Stomach (tissue), 9 donors: ENCODE measurements around the gene ITPR1. TPM values are rescaled to one million over a fixed set of nuclear protein-coding genes. Genes with fewer than 3 reads are reported as not detected.

Experiments
- DNase-seq, 2 donors: peaks; one replicate each; pipeline versions ENCODE4 v3.0.0 to v3.0.0-alpha.2; 2013 to 2019
- H3K27ac ChIP-seq, 5 donors: fragments of 200-600 bp in 4 of 5; sonication (generic) in 4 of 5; one replicate each; pipeline ENCODE4 v1.5.1; 2013 to 2019; ENCODE audit warnings: mild to moderate bottlenecking in 1 of 5, moderate library complexity in 1 of 5
- H3K27me3 ChIP-seq, 3 donors: fragments of 200-600 bp; sonication (generic); one replicate each; pipeline ENCODE4 v1.5.1; 2017 to 2019; ENCODE audit warnings: mixed run types in 1 of 3
- H3K36me3 ChIP-seq, 4 donors: fragments of 200-600 bp; sonication (generic); 1 replicate in 3 of 4; 2 replicates in 1 of 4; pipeline ENCODE4 v1.5.1; 2016 to 2019
- H3K4me1 ChIP-seq, 4 donors: fragments of 200-600 bp; sonication (generic); one replicate each; pipeline ENCODE4 v1.5.1; 2016 to 2019
- H3K4me3 ChIP-seq, 4 donors: fragments of 200-600 bp; sonication (generic) in 3 of 4; one replicate each; pipeline ENCODE4 v1.5.1; 2016 to 2019; ENCODE audit warnings: mild to moderate bottlenecking in 1 of 4
- H3K9me3 ChIP-seq, 4 donors: fragments of 200-600 bp; sonication (generic); one replicate each; pipeline ENCODE4 v1.5.1; 2016 to 2019
- CTCF ChIP-seq, 7 experiments: fragments of 450-650 bp in 4 of 7; fragments of 200-600 bp in 3 of 7; sonication (generic) in 3 of 7; IDR thresholded peaks; one replicate each; pipeline ENCODE4 v1.5.1; 2016 to 2019; ENCODE audit warnings: antibody characterized with exemption in 7 of 7, control low read depth in 2 of 7, mild to moderate bottlenecking in 1 of 7
- EP300 ChIP-seq: sonication (generic); formaldehyde crosslinking; IDR thresholded peaks from one replicate; pipeline ENCODE4 v1.6.1; 2017; ENCODE audit warnings: antibody characterized with exemption
- POLR2A ChIP-seq, 4 donors: fragments of 450-650 bp; IDR thresholded peaks; one replicate each; pipeline ENCODE4 v1.6.1; 2016; ENCODE audit warnings: antibody characterized with exemption in 4 of 4, control low read depth in 2 of 4, mild to moderate bottlenecking in 1 of 4, moderate library complexity in 1 of 4
- POLR2AphosphoS5 ChIP-seq, 3 donors: sonication (generic); formaldehyde crosslinking; IDR thresholded peaks; one replicate each; pipeline ENCODE4 v1.6.1; 2016; ENCODE audit warnings: antibody characterized with exemption in 3 of 3
- WGBS, 5 donors: extraction: QIAGEN DNeasy Blood & Tissue Kit in 3 of 5; methylation state at CpG; one replicate each; pipeline versions ENCODE4 v1.1.5 to v1.1.7; 2013 to 2018; 5-methylcytosine and 5-hydroxymethylcytosine counted together
- intact Hi-C: fragments of 100-400 bp; cut with DNase I; formaldehyde crosslinking; loops from one replicate; pipeline ENCODE4 v1.15.1; 2023; ENCODE audit warnings: low total_unique reads
- polyA plus RNA-seq, 3 donors: library from polyadenylated mRNA; stranded (reverse); fragments of 200-250 nt; gene quantifications; one replicate each; pipeline ENCODE4 v1.2.3, GENCODE V29; 2013
- total RNA-seq, 5 donors: library from RNA; depleted of rRNA; stranded (reverse); fragments of >200 nt; gene quantifications; one replicate each; pipeline versions ENCODE4 v1.1.0 to v1.2.3, GENCODE V29; 2014 to 2016
- donor health status: healthy with polysubstance abuse.
- donor health status: Bipolar disorder and iron deficiency.
- donor health status: healthy.

Gene ITPR1
- total and polyA plus RNA-seq, 8 donors: 6.6 to 192 (median 32.9) TPM

GRCh38 chr3:4856564-4856963 is 363.4 kb downstream of the ITPR1 start:
- Histone ChIP-seq H3K36me3 (no peaks in the 10 kb centered on the region), H3K4me1 (no peaks in the 10 kb centered on the region), H3K9me3 (peaks cover 0 to 10% (median 8%) of the 10 kb centered on the region in 4 donors), H3K4me3 (no peak overlapping the region), H3K27me3 (no peaks in the 10 kb centered on the region), H3K27ac (no peak overlapping the region)
- DNase-seq: no peak
- TF ChIP-seq POLR2AphosphoS5 (IDR thresholded peaks at IDR 0.05) (no peak), CTCF (IDR thresholded peaks at IDR 0.05) (no peak), POLR2A (IDR thresholded peaks at IDR 0.05) (no peak), EP300 (no peak)
- intact Hi-C loops: no loop called here
- 84 to 89% (median 87%) methylated on average over 4 of the region's 4 CpGs for WGBS, 5 donors

GRCh38 chr3:4856986-4857385 is 363.8 kb downstream of the ITPR1 start:
- Histone ChIP-seq H3K4me1 (no peaks in the 10 kb centered on the region), H3K4me3 (no peak overlapping the region), H3K27me3 (no peaks in the 10 kb centered on the region), H3K9me3 (peaks cover 0 to 15% (median 12%) of the 10 kb centered on the region in 4 donors), H3K27ac (no peak overlapping the region), H3K36me3 (no peaks in the 10 kb centered on the region)
- intact Hi-C loops: no loop called here
- TF ChIP-seq EP300: no peak
- no peak for TF ChIP-seq POLR2A (IDR thresholded peaks at IDR 0.05)
- TF ChIP-seq POLR2AphosphoS5 (IDR thresholded peaks at IDR 0.05): no peak
- no peak for TF ChIP-seq CTCF (IDR thresholded peaks at IDR 0.05)
- WGBS, 5 donors: 48 to 59% (median 57%) methylated on average over 5 of the region's 5 CpGs
- DNase-seq: no peak

DNA sequence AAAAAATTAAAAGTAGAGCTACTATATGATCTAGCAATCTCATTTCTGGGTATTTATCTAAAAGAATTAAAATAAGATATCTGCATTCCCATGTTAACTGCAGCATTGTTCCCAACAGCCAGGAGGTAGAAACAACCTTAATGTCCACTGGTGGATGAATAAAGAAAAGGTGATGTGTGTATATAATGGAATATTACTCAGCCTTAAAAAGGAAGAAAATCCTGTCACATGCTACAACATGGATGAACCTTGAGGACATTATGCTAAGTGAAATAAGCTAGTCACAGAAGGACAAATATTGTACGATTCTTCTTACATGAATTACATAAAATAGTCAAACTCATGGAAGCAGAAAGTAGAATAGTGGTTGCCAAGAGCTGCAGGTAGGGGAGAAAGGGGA is 366.6 kb downstream of the ITPR1 start:
- H3K36me3 ChIP-seq: no peaks in the 10 kb centered on the region
- no peaks in the 10 kb centered on the region for H3K4me1 ChIP-seq
- no peak overlapping the region for H3K27ac ChIP-seq
- 89 to 98% (median 97%) methylated on average over 1 of the region's 1 CpG for WGBS, 5 donors
- intact Hi-C loops: no loop called here
- no peak for TF ChIP-seq POLR2AphosphoS5 (IDR thresholded peaks at IDR 0.05)
- no peaks in the 10 kb centered on the region for H3K27me3 ChIP-seq
- peaks cover 0 to 16% (median 13%) of the 10 kb centered on the region in 4 donors for H3K9me3 ChIP-seq
- no peak for DNase-seq
- no peak overlapping the region for H3K4me3 ChIP-seq

DNA sequence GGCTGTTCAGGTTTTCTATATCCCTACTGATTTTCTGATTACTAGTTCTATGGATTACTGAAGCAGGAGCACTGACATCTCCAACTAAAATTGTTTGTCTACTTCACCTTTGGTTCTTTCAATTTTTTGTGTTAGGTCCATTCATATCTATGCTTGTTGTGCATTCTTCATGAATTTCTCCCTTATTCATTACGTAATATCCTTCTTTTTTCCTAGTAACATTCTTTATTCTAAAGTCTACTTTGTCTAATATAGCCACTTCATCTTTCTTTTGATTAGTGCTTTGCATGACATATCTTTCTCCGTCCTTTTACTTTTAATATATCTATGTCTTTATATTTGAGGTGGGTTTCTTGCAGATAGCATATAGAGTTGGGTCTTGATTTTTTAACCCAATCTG is 369.8 kb downstream of the ITPR1 start:
- intact Hi-C loops: no loop called here
- no peak overlapping the region for H3K27ac ChIP-seq
- H3K36me3 ChIP-seq: no peaks in the 10 kb centered on the region
- peaks cover 11 to 24% (median 15%) of the 10 kb centered on the region in 4 donors for H3K4me1 ChIP-seq
- WGBS, 5 donors: 96 to 100% (median 98%) methylated on average over 2 of the region's 2 CpGs
- TF ChIP-seq CTCF (IDR thresholded peaks at IDR 0.05): no peak
- TF ChIP-seq EP300: no peak
- TF ChIP-seq POLR2A (IDR thresholded peaks at IDR 0.05): no peak
- no peak for TF ChIP-seq POLR2AphosphoS5 (IDR thresholded peaks at IDR 0.05)
- no peak for DNase-seq
- H3K9me3 ChIP-seq: peaks cover 0 to 16% (median 13%) of the 10 kb centered on the region in 4 donors
- no peaks in the 10 kb centered on the region for H3K27me3 ChIP-seq
- no peak overlapping the region for H3K4me3 ChIP-seq

DNA sequence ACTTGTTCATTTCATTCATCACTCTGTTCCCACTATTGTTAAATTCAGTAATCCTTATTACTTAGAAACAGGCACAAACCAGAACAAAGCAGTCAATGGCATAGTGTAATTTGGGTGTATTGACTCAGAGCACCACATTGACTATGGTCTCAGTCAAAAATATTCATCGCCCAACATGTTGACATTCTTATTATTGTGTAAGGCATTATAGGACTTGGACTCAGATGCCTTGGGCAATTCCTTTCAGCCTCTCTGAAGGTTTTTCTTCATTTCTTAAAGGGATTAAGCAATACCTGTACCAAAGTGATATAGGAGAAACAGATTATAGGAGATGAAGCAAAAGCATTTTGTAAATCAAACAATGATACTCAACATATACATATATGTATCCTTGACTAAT is 371.4 kb downstream of the ITPR1 start:
- H3K4me1 ChIP-seq: peaks cover 12 to 30% (median 18%) of the 10 kb centered on the region in 4 donors
- no peak overlapping the region for H3K27ac ChIP-seq
- intact Hi-C loops: no loop called here
- no peaks in the 10 kb centered on the region for H3K27me3 ChIP-seq
- H3K36me3 ChIP-seq: no peaks in the 10 kb centered on the region
- WGBS, 5 donors: 85 to 97% (median 95%) methylated on average over 1 of the region's 1 CpG
- TF ChIP-seq CTCF (IDR thresholded peaks at IDR 0.05): no peak
- no peak for TF ChIP-seq EP300
- no peak for TF ChIP-seq POLR2AphosphoS5 (IDR thresholded peaks at IDR 0.05)
- TF ChIP-seq POLR2A (IDR thresholded peaks at IDR 0.05): no peak
- no peak for DNase-seq
- H3K9me3 ChIP-seq: peaks cover 0 to 16% (median 13%) of the 10 kb centered on the region in 4 donors
- H3K4me3 ChIP-seq: no peak overlapping the region
